ENCODE measurements around the gene ANKRD16. TPM values are rescaled to one million over a fixed set of nuclear protein-coding genes. Genes with fewer than 3 reads are reported as not detected.

Gene ANKRD16
- total and polyA plus RNA-seq, 2 of the 8 experiments (the other 6 are each of a cell fraction or from before 2014, with no cell fraction given) = 8.2 to 12.7 TPM

DNA sequence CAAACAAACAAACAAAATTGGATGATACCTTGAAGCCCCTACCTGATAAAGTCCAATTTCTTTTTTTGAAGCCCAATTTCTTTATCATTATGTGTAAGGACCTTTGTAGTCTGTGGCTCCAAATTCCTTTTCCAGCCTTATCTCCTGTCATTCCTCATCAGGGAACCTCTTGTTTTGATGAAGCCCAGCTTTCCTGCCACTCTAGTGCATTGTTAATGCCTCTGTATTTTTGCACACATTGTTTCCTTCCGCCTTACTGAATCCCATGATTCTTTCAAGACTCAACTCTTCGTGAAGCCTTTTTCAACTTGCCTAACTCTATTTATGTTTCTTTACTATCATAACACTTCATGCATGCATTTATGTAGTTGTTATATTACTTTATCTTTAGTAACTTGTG is 3.6 kb upstream of the ANKRD16 start:
- H3K36me3 ChIP-seq (ENCODE audit: control insufficient read depth in 2 of 4, insufficient read depth in 4 of 4, low read length in 3 of 4) = peaks cover 0 to 29% (median 13%) of the 10 kb centered on the region in 4 experiments; a peak in 6 of 8 replicates
- DNase-seq (ENCODE audit: low read depth in 1 of 2, low spot score in 2 of 2) (no peak), FAIRE-seq (no peak)
- H3K4me2 ChIP-seq (ENCODE audit: insufficient read depth in 1 of 2, low read depth in 2 of 2, low read length in 2 of 2) = no peak overlapping the region
- H2BK12ac ChIP-seq (ENCODE audit: low read depth, low read length) = no peak overlapping the region
- H3K14ac ChIP-seq (ENCODE audit: insufficient read length) = no peak overlapping the region
- peaks cover 17 to 21% of the 10 kb centered on the region in 2 experiments for H4K20me1 ChIP-seq (replicated peaks in 1 of 2; ENCODE audit: control insufficient read depth in 1 of 2, insufficient read depth in 2 of 2, low read length in 2 of 2)
- 91% methylated on average over 2 of the region's 2 CpGs; no CpG with 5 or more reads in 1 of the 2 experiments for WGBS, 2 experiments (ENCODE audit: extremely low coverage in 1 of 2, insufficient coverage in 1 of 2, insufficient read length in 1 of 2, insufficient replicate concordance in 2 of 2, low coverage in 1 of 2, low lambda C conversion rate in 2 of 2, missing lambda C conversion rate in 1 of 2)
- no peak overlapping the region for H2BK120ac ChIP-seq (replicated peaks; ENCODE audit: low read depth, low read length)
- peaks cover 17% of the 10 kb centered on the region for H3K79me1 ChIP-seq (ENCODE audit: low read depth, low read length)
- H3K56ac ChIP-seq (replicated peaks; ENCODE audit: insufficient read length, low read depth, low read length) = no peak overlapping the region
- H3K23me2 ChIP-seq (ENCODE audit: low read depth, low read length) = peaks cover 12% of the 10 kb centered on the region
- TF ChIP-seq CHD2 (IDR thresholded peaks at IDR 0.05; ENCODE audit: low read length) = no peak
- H2BK15ac ChIP-seq (ENCODE audit: low read length) = no peak overlapping the region
- no peak overlapping the region for H2AFZ ChIP-seq (ENCODE audit: low read length)
- H3K4me3 ChIP-seq (ENCODE audit: extremely low read depth in 1 of 4, insufficient read depth in 2 of 4, low read depth in 3 of 4, low read length in 4 of 4) = no peak overlapping the region
- no peak overlapping the region for H2AK5ac ChIP-seq (ENCODE audit: low read depth, low read length)
- peaks cover 4 to 8% (median 5%) of the 10 kb centered on the region in 4 experiments; a peak in 6 of 7 replicates for H3K4me1 ChIP-seq (replicated peaks in 1 of 4; ENCODE audit: control insufficient read depth in 3 of 4, insufficient read depth in 4 of 4, low read length in 3 of 4)
- H4K8ac ChIP-seq (ENCODE audit: extremely low read depth, insufficient read depth, low read length) = no peak overlapping the region
- H2BK5ac ChIP-seq (ENCODE audit: low read depth, low read length) = no peak overlapping the region
- no peaks in the 10 kb centered on the region for H3K9me3 ChIP-seq (ENCODE audit: insufficient read depth in 2 of 2, low read depth in 1 of 2, low read length in 1 of 2)
- H4K5ac ChIP-seq (ENCODE audit: insufficient read length, low read depth, low read length) = no peak overlapping the region
- POLR2A ChIA-PET (ENCODE audit: partially characterized antibody) = no interaction called here
- H3K27ac ChIP-seq (ENCODE audit: low read depth, low read length) = no peak overlapping the region
- H4K91ac ChIP-seq (replicated peaks; ENCODE audit: insufficient read length, low read length) = no peak overlapping the region
- no peak overlapping the region for H3K18ac ChIP-seq (ENCODE audit: extremely low read depth, low read length)
- no peak overlapping the region for H3K23ac ChIP-seq (ENCODE audit: insufficient read length)
- H3K4ac ChIP-seq (replicated peaks; ENCODE audit: insufficient read length, low read depth, low read length) = no peak overlapping the region
- CTCF ChIA-PET (ENCODE audit: partially characterized antibody) = interaction anchor here (1.5 kb wide), 1 partner anchor 20 kb away, joined by 5 read pairs; no protein-coding TSS in a partner anchor
- H3K79me2 ChIP-seq (ENCODE audit: control insufficient read depth in 1 of 2, insufficient read depth in 2 of 2, low read length in 2 of 2) = peaks cover 8 to 57% of the 10 kb centered on the region in 2 experiments
- no peak overlapping the region for H3K9ac ChIP-seq (replicated peaks in 1 of 4; ENCODE audit: extremely low read depth in 1 of 4, low read depth in 3 of 4, low read length in 3 of 4)
- no peaks in the 10 kb centered on the region; a peak in 1 of 7 replicates for H3K27me3 ChIP-seq (replicated peaks in 1 of 4; ENCODE audit: control insufficient read depth in 3 of 4, extremely low read depth in 1 of 4, insufficient read depth in 3 of 4, low read length in 3 of 4)
- no peak overlapping the region for H2BK20ac ChIP-seq (ENCODE audit: low read length)
